B cell (primary cell): ENCODE results near the gene PSMA2. TPM values are rescaled to one million over a fixed set of nuclear protein-coding genes. Genes with fewer than 3 reads are reported as not detected.

Experiments used
- ATAC-seq: fragments of 200-7000 bp; cut with Tn5 transposase; one replicate; pipeline ENCODE4 v1.10.0; 2021; ENCODE audit warnings: low read depth, mild to moderate bottlenecking, moderate number of reproducible peaks, moderate library complexity
- CTCF ChIA-PET: fragments of 350-600 bp; sonication (Branson Sonifier 250); formaldehyde crosslinking; loops from one replicate; lab custom pipeline; 2021; ENCODE audit warnings: antibody characterized with exemption, inconsistent platforms; lab: Charles Lee
- POLR2A ChIA-PET: fragments of 350-600 bp; sonication (Branson Sonifier 250); formaldehyde crosslinking; loops from one replicate; lab custom pipeline; 2021; ENCODE audit warnings: antibody characterized with exemption; lab: Charles Lee
- DNase-seq: peaks from one replicate; pipeline ENCODE4 v3.0.0; 2013
- H2AFZ ChIP-seq: 2 replicates; pipeline ENCODE4 v1.6.1; 2012; ENCODE audit warnings: mild to moderate bottlenecking, low read depth, low read length; ENCODE audit not compliant: insufficient read depth, poor library complexity, severe bottlenecking
- H3K27ac ChIP-seq, 2 donors: 1 replicate in 1 of 2; 2 replicates in 1 of 2; pipeline ENCODE4 v1.5.1; 2012 to 2013; ENCODE audit warnings: low read length in 2 of 2, mild to moderate bottlenecking in 2 of 2, moderate library complexity in 1 of 2
- H3K27me3 ChIP-seq, 4 experiments: fragments of 200-600 bp in 1 of 4; sonication (generic) in 1 of 4; replicated peaks in 1 of 4; 1 replicate in 2 of 4; 2 replicates in 2 of 4; pipeline versions ENCODE4 v1.6.1 to v1.7.0; 2013 to 2016; ENCODE audit warnings: low read length in 3 of 4, mild to moderate bottlenecking in 2 of 4, mixed read lengths in 1 of 4, moderate library complexity in 1 of 4; ENCODE audit not compliant: insufficient read depth in 4 of 4, control insufficient read depth in 3 of 4; ENCODE audit errors: control extremely low read depth in 1 of 4
- H3K36me3 ChIP-seq, 2 experiments: replicated peaks in 1 of 2; 1 replicate in 1 of 2; 2 replicates in 1 of 2; pipeline versions ENCODE4 v1.6.1 to v1.7.1; 2013; ENCODE audit warnings: low read length in 1 of 2; ENCODE audit not compliant: insufficient read depth in 2 of 2, control insufficient read depth in 1 of 2; ENCODE audit errors: control extremely low read depth in 1 of 2, extremely low read depth in 1 of 2
- H3K4me1 ChIP-seq, 2 donors: fragments of 200-600 bp in 1 of 2; sonication (generic) in 1 of 2; 1 replicate in 1 of 2; 2 replicates in 1 of 2; pipeline versions ENCODE4 v1.5.1 to v1.6.1; 2013 to 2017; ENCODE audit warnings: low read length in 2 of 2; ENCODE audit not compliant: control insufficient read depth in 2 of 2, insufficient read depth in 2 of 2
- H3K4me2 ChIP-seq: replicated peaks from 2 replicates; pipeline ENCODE3; 2012; ENCODE audit warnings: mild to moderate bottlenecking, low read depth, low read length; ENCODE audit not compliant: poor library complexity, severe bottlenecking
- H3K4me3 ChIP-seq, 5 experiments: fragments of 200-600 bp in 1 of 5; sonication (generic) in 1 of 5; 1 replicate in 3 of 5; 2 replicates in 2 of 5; pipeline versions ENCODE4 v1.5.1 to v1.7.0; 2011 to 2016; ENCODE audit warnings: low read length in 4 of 5, mild to moderate bottlenecking in 4 of 5, low read depth in 2 of 5, control low read depth in 1 of 5, moderate library complexity in 1 of 5; ENCODE audit not compliant: insufficient read depth in 1 of 5; ENCODE audit errors: control extremely low read depth in 1 of 5, extremely low read depth in 1 of 5
- H3K79me2 ChIP-seq: fragments of 200-600 bp; sonication (generic); one replicate; pipeline ENCODE4 v1.6.0; 2016; ENCODE audit warnings: low read length; ENCODE audit not compliant: control insufficient read depth, insufficient read depth
- H3K9ac ChIP-seq: fragments of 200-600 bp; sonication (generic); 2 replicates; pipeline ENCODE4 v1.6.1; 2017; ENCODE audit warnings: mild to moderate bottlenecking, low read length, moderate library complexity
- H3K9me3 ChIP-seq, 3 donors: one replicate each; pipeline versions ENCODE4 v1.6.1 to v1.7.1; 2013; ENCODE audit warnings: low read length in 2 of 3; ENCODE audit not compliant: control insufficient read depth in 2 of 3, insufficient read depth in 1 of 3; ENCODE audit errors: control extremely low read depth in 1 of 3
- H4K20me1 ChIP-seq: 2 replicates; pipeline ENCODE4 v1.6.0; 2012; ENCODE audit warnings: mild to moderate bottlenecking, low read length; ENCODE audit not compliant: insufficient read depth, control insufficient read depth, poor library complexity, severe bottlenecking
- H3K27ac Mint-ChIP-seq: one replicate; pipeline ENCODE4 v1.8.0; 2021; ENCODE audit warnings: mixed read lengths
- H3K27me3 Mint-ChIP-seq: one replicate; pipeline ENCODE4 v1.8.0; 2021; ENCODE audit warnings: mixed read lengths
- H3K4me1 Mint-ChIP-seq: one replicate; pipeline ENCODE4 v1.8.0; 2021; ENCODE audit warnings: mixed read lengths
- H3K4me3 Mint-ChIP-seq: one replicate; pipeline ENCODE4 v1.8.0; 2021; ENCODE audit warnings: mixed read lengths
- H3K9me3 Mint-ChIP-seq: one replicate; pipeline ENCODE4 v1.8.0; 2022; ENCODE audit warnings: mixed read lengths; ENCODE audit not compliant: insufficient read depth
- CTCF ChIP-seq: fragments of 200-600 bp; IDR thresholded peaks from one replicate; pipeline ENCODE4 v1.8.0; 2022; ENCODE audit warnings: antibody characterized with exemption, mild to moderate bottlenecking
- EZH2 ChIP-seq: IDR thresholded peaks from 2 replicates; pipeline ENCODE4 v1.6.1; 2012; ENCODE audit warnings: borderline replicate concordance, low read depth, mild to moderate bottlenecking, moderate library complexity, low read length; ENCODE audit not compliant: insufficient read depth, poor library complexity, severe bottlenecking
- WGBS: methylation state at CpG from one replicate; pipeline ENCODE4 v1.1.5; 2013; ENCODE audit warnings: missing lambda C conversion rate; ENCODE audit not compliant: insufficient coverage; 5-methylcytosine and 5-hydroxymethylcytosine counted together
- intact Hi-C: fragments of 100-400 bp; cut with micrococcal nuclease; formaldehyde crosslinking; loops from one replicate; pipeline ENCODE4 v1.10.0; 2022
- polyA plus RNA-seq: library from polyadenylated mRNA; depleted of rRNA; stranded (reverse); fragments of >200 nt; gene quantifications from 2 replicates; pipeline ENCODE4 v1.2.3, GENCODE V29; 2012
- total RNA-seq, 2 donors: library from RNA; stranded (reverse); fragments of 120-200 nt in 1 of 2; gene quantifications; 1 replicate in 1 of 2; 2 replicates in 1 of 2; pipeline versions ENCODE4 v1.2.3 to v1.2.4, GENCODE V29; 2013 to 2022

Gene PSMA2
- total and polyA plus RNA-seq, 2 donors (not counting 1 experiment from before 2014, with no cell fraction given), result 26.3 to 47.8 TPM

GRCh38 chr7:42947521-42947920 lies 15.5 kb upstream of the PSMA2 start:
- Histone ChIP-seq H3K4me1 (no peaks in the 10 kb centered on the region), H3K79me2 (no peaks in the 10 kb centered on the region), H2AFZ (no peak overlapping the region), H3K27me3 (no peaks in the 10 kb centered on the region), H3K4me2 (no peak overlapping the region), H3K4me3 (no peak overlapping the region), H3K9me3 (no peaks in the 10 kb centered on the region), H3K9ac (no peak overlapping the region), H3K36me3 (no peaks in the 10 kb centered on the region), H3K27ac (no peak overlapping the region), H4K20me1 (no peaks in the 10 kb centered on the region)
- CTCF ChIA-PET, result interaction anchor here (0.8 kb wide), 1 partner anchor 35 kb away, joined by 3 read pairs; no protein-coding TSS in a partner anchor
- peaks cover 5% of the 10 kb centered on the region for H3K27me3 Mint-ChIP-seq
- intact Hi-C loops, result no loop called here
- DNase-seq (no peak), ATAC-seq (no peak)
- TF ChIP-seq CTCF (no peak), EZH2 (no peak)
- POLR2A ChIA-PET, result no interaction called here
- H3K4me1 Mint-ChIP-seq, result peaks cover 1% of the 10 kb centered on the region
- 100% methylated on average over 1 of the region's 2 CpGs for WGBS
- H3K9me3 Mint-ChIP-seq, result no peaks in the 10 kb centered on the region
- no peak overlapping the region for H3K4me3 Mint-ChIP-seq
- no peak overlapping the region for H3K27ac Mint-ChIP-seq

DNA sequence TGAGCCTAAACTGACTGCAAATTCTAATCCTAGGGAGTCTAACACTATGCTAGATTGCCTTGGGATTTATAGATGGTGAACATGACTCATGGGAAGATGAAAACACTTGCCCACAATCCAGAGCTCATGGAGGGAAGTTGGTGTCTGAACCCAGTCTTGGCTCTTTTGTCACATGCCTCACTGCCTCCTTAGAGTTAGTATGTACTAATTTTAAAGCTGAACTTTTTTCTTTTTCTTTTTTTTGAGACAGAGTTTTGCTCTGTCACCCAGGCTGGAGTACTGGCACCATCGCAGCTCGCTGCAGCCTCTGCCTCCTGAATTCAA lies 14.6 kb upstream of the PSMA2 start:
- Mint-ChIP-seq H3K4me1 (peaks cover 1% of the 10 kb centered on the region), H3K27ac (no peak overlapping the region), H3K4me3 (no peak overlapping the region), H3K9me3 (no peaks in the 10 kb centered on the region), H3K27me3 (peaks cover 5% of the 10 kb centered on the region)
- no peaks in the 10 kb centered on the region for H3K27me3 ChIP-seq
- H3K27ac ChIP-seq, result no peak overlapping the region
- no peak overlapping the region for H3K4me2 ChIP-seq
- ChIA-PET POLR2A (no interaction called here), CTCF (interaction anchor here (0.6 kb wide), 1 partner anchor 901 kb away, joined by 4 read pairs; no protein-coding TSS in a partner anchor)
- no peak for TF ChIP-seq CTCF
- TF ChIP-seq EZH2, result no peak
- no peak overlapping the region for H3K9ac ChIP-seq
- no peaks in the 10 kb centered on the region for H3K4me1 ChIP-seq
- H3K9me3 ChIP-seq, result no peaks in the 10 kb centered on the region
- no peaks in the 10 kb centered on the region for H4K20me1 ChIP-seq
- H3K4me3 ChIP-seq, result no peak overlapping the region
- no peak for ATAC-seq
- H3K79me2 ChIP-seq, result no peaks in the 10 kb centered on the region
- H2AFZ ChIP-seq, result no peak overlapping the region
- 100% methylated on average over 2 of the region's 2 CpGs for WGBS
- intact Hi-C loops, result no loop called here
- no peak for DNase-seq
- H3K36me3 ChIP-seq, result no peaks in the 10 kb centered on the region
